Renal cortical epithelial cell (primary cell): ENCODE measurements around the gene MED31. TPM values are rescaled to one million over a fixed set of nuclear protein-coding genes. Genes with fewer than 3 reads are reported as not detected.
"Not testable (repeated sequence)": the region's sequence is repeated elsewhere in the genome, so short reads cannot be mapped to it uniquely, and the experiment has no call there.

Experiments used
- DNase-seq: peaks from one replicate; pipeline ENCODE4 v3.0.0-alpha.2; 2011; ENCODE audit warnings: low read depth
- total RNA-seq: library from RNA; depleted of rRNA; stranded (reverse); fragments of >200 nt; gene quantifications from 2 replicates; pipeline ENCODE4 v1.2.3, GENCODE V29; 2014

MED31 gene
- total RNA-seq, 1 donor from 2014 or later = 8.5 TPM

DNA sequence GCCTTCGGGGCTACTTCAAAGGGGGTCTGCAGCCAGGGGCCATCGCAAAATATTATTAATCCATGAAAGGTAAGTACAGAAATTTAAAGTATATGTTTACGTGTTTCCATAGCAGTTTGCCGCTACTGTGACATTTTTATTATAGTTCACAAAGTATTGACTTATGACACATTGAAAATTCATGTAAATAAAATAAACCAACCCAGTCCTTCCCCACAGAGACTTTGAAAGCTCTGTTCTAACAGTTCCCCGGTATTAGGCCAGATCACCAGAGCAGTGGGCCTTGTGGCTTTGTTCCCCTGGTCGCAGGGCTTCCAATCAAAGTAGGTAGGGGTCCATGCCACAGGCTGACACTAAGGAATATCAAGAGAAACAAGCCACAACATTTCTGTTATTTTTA lies 24.8 kb downstream of the MED31 start:
- no peak for DNase-seq

GRCh38 chr17:6623941-6624340 lies 27.5 kb downstream of the MED31 start:
- no peak for DNase-seq

- no peak for DNase-seq
Measured at GRCh38 chr17:6611231-6611630, 40.2 kb downstream of the MED31 start.

DNA sequence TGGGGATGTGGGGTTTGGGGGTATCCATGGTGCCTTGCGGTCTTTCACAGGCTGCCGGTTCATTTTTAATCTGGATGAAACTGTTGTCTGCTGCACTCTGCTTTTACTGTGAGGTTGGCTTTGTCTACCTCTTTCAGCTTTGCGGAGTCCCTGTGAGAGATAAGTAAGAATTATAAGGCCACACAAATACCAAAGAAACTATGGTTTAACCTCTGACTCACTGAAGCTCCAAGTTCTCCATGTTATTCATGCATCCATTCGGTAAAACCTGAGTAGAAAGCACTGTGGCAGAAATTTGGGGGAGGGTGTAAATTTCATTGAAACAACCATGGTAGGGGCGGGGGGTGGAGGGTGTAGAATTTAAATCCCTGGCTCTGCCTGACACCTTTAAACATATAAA lies 41.4 kb downstream of the MED31 start:
- no peak for DNase-seq

DNA sequence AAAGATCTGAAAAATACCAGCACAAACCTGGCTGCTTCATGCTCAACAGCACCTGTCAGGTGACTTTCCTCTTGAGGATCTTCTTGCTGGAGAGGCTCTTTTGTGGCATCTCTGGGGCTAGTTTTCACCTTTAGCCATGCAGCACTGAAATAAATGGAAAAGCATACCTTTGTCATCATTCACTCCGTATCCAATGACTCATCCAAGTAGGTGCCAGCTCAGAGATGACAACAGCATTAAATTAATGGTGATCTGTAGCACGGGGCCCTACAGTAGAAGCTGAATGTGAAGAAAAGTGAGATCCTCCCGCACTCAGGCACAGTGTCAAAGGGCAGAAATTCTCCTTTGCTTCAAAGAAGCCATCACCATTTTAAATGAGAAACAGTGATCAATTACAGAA lies 43.1 kb downstream of the MED31 start:
- DNase-seq = peak; percentile 65

- DNase-seq = no peak
Measured at GRCh38 chr17:6605142-6605541, 46.3 kb downstream of the MED31 start.

GRCh38 chr17:6603744-6604325 lies 47.6 kb downstream of the MED31 start:
- DNase-seq = no peak

DNA sequence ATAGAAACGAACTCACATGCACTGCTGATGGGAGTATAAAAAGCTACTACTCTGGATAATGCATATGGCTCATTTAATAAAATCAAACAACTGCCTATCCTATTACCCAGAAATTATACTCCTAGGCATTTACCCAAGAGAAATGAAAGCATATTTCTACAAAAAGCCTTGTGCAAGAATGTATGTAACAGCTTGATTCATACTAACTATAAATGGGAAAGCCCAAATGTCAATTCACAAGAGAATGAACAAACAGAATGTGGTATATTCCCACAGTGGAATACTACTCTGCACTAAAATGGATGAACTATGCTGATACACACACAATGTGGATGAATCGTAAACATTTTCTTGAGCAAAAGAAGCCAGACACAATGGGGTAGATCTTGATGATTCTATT lies 49.3 kb downstream of the MED31 start:
- DNase-seq = no peak

DNA sequence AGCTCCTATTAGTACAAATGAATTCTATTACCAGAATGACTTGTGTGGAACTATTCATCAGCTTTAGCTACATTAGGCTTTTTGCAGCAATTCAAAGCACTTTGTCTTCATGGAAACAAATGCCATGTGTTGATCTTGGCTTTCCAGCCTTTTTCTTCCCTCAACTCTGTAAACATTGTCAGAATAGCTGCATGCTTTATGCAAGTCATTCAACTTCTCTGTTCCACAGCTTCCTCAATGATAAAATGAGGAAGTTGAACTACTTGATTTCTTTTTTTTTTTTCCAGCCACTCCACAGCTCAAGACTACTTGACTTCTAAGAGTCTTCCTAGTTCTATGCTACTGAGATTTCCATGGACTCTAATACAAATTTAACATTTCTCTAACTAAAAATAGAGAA lies 52.0 kb downstream of the MED31 start:
- DNase-seq = peak; percentile 36

DNA sequence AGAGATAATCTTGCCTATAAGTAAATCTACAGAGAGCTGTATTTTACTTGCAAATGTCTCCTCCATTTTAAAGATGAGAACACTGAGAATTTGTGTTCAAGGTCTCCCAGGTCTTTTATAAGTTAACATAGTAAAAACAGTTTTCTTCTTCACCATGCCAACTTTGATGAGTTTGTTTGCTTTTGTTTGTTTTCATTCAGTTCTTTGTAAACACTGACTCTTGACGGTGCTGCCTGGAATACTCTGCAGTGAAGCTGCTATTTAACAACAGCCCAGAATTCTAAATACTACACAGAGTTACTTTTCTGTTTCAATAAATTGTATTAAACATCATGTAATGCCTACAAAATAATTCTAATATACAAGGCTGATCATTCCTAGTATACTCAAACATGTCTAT lies 53.7 kb downstream of the MED31 start:
- DNase-seq = no peak

- no peak for DNase-seq
Measured at GRCh38 chr17:6596941-6597340, 54.5 kb downstream of the MED31 start.

DNA sequence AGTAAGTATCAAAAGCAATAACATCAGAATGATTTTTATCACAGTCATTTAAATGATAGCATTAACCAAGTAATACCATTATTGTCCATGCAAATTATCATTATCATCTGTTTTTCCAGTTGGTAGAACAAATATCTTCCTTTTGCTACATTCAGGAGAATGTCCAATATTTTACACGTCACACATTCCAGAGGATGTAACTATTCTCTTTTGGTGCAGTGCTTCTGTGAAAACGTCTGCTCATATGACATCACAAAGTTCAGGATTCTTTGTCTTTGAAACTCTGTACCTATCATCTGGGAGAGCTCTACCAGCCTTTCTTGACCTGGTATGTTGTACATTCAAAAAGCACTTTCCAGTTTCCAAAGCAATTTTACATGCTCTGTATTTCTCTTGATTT lies 54.9 kb downstream of the MED31 start:
- no peak for DNase-seq

- no peak for DNase-seq
Measured at GRCh38 chr17:6596081-6596480, 55.3 kb downstream of the MED31 start.

- not testable (repeated sequence) for DNase-seq
Measured at GRCh38 chr17:6593371-6593770, 58.0 kb downstream of the MED31 start.

Other genes starting within 250 kb of the MED31 start
- gene AIPL1, start 216.5 kb downstream of the MED31 start, total RNA-seq = not detected in 2 replicates
- 0.40 and 17.2 TPM in 2 replicates for gene PIMREG, start 207.2 kb downstream of the MED31 start, total RNA-seq
- 2.3 and 3.1 TPM in 2 replicates for gene PITPNM3, start 95.0 kb downstream of the MED31 start, total RNA-seq
- 9.4 and 25.6 TPM in 2 replicates for gene KIAA0753, start 10.9 kb downstream of the MED31 start, total RNA-seq
- 137 and 152 TPM in 2 replicates for gene TXNDC17, start 10.5 kb downstream of the MED31 start, total RNA-seq
- 1.4 TPM in 1 of 2 replicates, not detected in the other for gene C17orf100, start 157 bp upstream of the MED31 start, total RNA-seq
- not detected in 2 replicates for gene SLC13A5, start 61.8 kb upstream of the MED31 start, total RNA-seq
- 6.9 and 15.1 TPM in 2 replicates for gene XAF1, start 104.4 kb upstream of the MED31 start, total RNA-seq
- 0.20 TPM in 1 of 2 replicates, not detected in the other for gene FBXO39, start 124.6 kb upstream of the MED31 start, total RNA-seq
- not detected in 2 replicates for gene TEKT1, start 180.1 kb upstream of the MED31 start, total RNA-seq